Suprapubic skin (tissue), 3 donors: ENCODE results near the gene NCKAP5.

Experiments
- CTCF ChIP-seq, 2 donors: fragments of 200-600 bp in 1 of 2; fragments of 450-650 bp in 1 of 2; sonication (generic) in 1 of 2; IDR thresholded peaks; one replicate each; pipeline ENCODE4 v1.5.1; 2016 to 2019; ENCODE audit warnings: antibody characterized with exemption in 2 of 2, mild to moderate bottlenecking in 1 of 2, moderate library complexity in 1 of 2
- EP300 ChIP-seq: sonication (generic); formaldehyde crosslinking; IDR thresholded peaks from one replicate; pipeline ENCODE4 v1.6.1; 2017; ENCODE audit warnings: antibody characterized with exemption
- POLR2A ChIP-seq, 2 donors: fragments of 450-650 bp; IDR thresholded peaks; one replicate each; pipeline ENCODE4 v1.6.1; 2017; ENCODE audit warnings: antibody characterized with exemption in 2 of 2, mild to moderate bottlenecking in 2 of 2, moderate library complexity in 2 of 2

GRCh38 chr2:132690664-132691303 is 877.5 kb downstream of the NCKAP5 start:
- TF ChIP-seq CTCF (IDR thresholded peaks at IDR 0.05), result no peak
- no peak for TF ChIP-seq POLR2A (IDR thresholded peaks at IDR 0.05)
- no peak for TF ChIP-seq EP300
